GM18511 (cell line): ENCODE results near the gene CACNA1A.

Experiments used
- ATAC-seq: cut with Tn5 transposase; IDR thresholded peaks from one replicate; pipeline ENCODE4 v1.9.1; 2021; ENCODE audit warnings: mild to moderate bottlenecking, moderate library complexity; ENCODE audit not compliant: unreplicated experiment

CACNA1A gene

DNA sequence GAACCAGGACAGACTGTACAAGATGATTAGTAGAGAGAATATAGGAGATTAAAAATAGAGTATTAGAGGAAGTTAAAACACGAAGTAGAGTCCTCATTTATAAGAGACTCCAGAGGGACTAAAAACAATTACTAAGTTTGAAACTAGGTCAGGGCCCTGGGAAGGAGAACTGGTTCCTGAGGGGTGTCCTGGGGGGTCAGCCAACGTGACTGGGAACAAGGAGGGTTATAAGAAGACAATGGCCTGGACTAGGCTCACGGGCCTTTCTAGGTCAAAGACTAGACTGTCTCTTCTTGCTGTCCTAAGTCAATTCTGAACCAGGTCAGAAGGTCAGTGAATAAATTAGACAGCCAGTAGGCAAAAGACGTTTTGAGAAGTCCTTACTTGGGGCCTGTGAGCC, 190.8 kb downstream of the CACNA1A start:
- ATAC-seq, result no peak

DNA sequence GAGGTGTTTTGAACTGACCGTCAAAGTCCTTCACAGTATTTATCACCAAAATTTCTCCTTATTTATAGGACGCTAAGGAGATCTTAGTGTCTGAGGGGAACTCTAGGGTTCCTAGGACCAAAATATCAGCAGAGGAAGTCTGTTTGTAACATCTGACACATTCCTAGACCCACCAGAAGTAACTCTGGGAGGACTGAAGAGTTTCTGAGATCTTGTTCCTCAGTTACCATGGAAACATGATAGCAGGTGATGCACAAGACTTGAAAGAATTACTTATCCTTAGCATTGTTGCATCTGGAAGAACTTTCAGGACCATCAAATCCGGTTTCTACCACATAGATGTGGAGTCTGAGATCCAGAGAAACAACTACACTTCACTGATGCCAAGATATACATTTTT, 191.5 kb downstream of the CACNA1A start:
- no peak for ATAC-seq

DNA sequence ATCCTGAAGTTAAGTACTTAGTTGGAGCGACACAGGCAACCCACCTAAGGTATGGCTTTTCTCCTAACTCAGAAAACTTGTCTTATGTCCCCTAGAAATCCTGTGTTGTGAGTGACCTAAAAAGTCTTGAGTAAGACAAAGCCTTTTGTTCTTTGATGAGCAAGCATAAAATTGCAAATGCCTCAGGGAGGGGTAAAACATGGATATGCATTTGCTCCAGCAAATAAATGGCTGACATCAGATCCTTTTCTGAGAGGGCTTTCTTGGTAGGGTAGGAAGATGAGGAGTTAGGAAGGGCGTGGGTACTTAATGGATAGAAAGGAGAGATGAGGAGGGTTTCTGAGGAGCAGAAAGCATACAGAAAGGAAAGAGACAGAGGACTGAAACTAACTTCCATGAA, 192.4 kb downstream of the CACNA1A start:
- ATAC-seq, result no peak

DNA sequence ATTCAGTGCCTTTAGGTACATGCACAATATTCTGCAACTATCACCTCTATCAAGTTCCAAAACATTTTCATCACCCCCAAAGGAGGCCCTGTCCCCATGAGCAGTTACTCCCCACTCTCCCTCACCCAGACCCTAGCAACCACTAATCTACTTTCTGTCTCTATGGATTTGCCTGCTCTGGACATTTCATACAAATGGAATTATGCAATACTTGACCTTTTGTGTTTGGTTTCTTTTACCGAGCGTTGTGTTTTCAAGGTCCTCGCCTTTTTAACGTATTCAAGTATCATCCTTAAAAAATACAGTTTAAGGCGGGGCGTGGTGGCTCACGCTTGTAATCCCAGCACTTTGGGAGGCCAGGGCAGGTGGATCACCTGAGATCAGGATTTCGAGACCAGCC, 196.4 kb downstream of the CACNA1A start:
- ATAC-seq, result no peak

DNA sequence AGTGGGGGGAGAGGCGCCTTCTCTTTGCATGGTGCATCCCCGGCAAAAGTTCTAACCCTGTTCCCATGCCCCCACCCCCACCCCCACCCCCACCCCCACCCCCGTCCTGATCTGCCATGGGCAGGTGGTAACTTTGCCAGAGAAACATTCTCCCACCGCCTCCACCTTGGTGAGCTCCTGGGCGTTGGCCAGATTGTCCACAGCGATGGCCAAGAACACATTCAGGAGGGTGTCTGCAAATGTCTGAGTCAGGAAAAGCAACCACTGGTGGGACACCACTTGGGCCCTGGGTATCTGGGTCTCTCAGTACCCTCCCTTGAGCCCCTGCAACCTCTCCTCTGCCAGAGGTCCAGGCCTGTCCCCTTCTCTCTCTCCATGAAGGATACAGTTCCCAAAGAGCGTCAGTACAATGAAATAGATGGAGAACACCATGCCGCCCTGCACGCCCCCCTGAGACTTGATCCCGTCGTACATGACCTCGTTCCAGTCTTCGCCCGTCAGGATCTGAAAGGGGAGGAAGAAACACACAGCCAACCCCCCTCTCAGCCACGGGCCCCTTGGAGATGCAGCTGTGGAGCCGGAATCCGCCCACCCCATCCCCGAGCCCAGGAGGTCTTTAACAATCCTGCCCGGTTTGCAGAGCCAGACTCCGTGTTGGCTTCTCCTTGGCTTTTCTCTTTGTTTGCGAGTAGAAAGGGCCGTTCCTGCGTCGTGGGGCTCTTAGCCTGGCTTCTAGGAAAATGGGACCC, 202.7 kb downstream of the CACNA1A start:
- no peak for ATAC-seq

DNA sequence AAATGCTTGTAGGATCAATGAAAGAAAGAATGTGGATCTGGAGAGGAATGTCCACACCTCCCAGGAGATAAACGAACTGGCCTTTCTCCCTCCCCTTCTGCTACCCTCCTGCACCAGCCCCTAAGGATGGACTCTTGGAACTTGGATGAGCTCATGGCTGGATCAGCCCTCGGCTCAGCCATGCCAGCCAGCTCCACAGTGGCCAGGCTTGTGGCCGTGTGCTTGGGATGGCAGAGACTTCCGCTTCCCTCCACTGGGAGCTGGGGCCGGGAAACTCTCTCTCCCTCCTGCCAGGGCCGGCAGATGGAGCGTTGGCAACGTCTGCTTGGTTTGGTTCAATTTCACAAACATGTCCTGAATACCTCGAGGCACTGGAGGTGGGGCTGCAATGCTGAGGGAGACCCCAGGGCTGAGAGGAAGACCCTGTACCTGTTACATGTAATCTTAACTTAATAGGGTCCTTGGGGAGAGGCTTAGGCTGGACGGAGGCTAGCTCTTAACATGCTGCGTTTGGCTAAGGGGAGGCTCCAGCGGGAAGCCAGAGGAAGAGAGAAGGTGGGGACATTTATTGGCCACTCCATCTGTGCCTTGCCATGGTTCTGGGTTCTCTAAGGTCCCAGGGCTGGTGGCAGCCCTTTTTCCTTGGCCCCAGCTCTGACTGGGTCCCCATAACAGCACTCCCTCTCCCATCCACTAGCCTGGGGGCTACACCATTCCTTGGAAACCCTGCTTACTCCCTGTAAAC, 203.6 kb downstream of the CACNA1A start:
- ATAC-seq, result no peak

DNA sequence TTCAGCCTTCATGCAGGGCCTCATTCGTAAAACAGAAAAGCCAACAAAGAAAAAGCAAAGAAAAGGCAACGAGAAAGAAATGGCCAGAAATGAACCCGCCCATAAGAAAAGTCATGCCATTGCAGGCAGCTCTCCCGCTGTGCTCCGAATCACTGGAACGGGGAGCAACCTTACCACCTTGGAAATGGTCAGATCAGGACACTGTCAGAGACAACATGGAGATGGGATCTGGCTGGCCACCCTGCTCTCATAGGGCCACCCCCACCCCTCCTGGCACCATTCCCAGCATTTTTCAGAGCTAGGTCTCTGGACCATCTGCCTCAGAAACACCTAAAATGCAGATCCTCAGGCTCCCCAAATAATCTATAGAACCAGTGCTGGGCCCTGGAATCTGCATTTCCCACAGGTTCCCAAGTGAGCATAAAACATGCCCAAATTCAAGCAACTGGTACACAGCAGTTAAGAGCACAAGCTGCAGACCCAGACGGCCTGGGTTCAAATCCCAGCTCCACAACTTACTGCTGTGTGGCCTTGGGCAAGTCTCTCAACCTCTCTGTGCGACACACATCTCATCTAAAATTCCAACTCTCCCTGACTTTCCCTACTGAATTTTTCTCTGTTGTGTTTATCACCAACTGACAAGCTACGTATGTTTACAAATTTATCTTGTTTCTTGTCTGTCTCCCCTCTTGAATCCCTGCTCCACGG, 204.5 kb downstream of the CACNA1A start:
- no peak for ATAC-seq

DNA sequence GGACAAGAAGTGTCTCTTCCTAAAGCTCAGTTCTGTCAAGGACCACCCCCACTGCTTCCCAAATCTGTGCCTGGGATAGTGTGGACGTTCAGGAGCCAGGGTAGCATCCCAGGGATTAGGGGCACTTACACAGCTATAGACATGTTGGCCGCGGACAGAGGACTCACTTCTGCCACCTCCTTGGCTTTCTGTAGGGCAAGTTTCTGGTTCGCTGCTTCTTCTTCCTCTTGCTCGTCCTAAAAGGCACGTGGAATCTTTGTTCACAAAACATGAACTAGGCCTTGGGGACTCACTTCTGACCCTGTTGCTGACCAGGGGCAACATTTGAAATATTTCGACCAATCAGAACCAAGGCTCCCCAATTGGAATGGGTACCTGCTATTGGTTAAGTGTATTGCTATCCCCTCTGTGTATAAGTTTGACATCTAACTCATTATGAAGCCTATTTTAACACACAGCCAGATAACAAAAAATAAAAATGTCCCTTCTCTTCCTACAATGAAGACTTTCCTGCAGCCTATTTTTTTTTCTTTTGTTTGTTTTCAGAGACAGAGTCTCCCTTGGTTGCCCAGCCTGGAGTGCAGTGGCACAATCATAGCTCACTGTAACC, 205.8 kb downstream of the CACNA1A start:
- ATAC-seq, result no peak

DNA sequence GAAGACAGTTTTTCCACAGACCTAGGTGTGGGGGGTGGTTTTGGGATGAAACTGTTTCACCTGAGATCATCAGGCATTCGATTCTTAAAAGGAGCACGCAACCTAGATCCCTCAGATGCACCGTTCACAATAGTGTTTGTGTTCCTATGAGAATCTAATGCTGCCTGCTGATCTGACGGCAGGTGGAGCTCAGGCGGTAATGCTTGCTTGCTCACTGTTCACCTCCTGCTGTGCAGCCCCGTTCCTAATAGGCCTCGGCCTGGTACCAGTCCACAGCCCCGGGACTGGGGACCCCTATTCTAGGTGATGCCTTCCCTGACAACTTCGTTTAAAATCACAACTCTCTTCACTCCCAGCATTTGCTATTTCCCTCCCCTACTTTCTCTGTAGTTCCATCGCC, 206.4 kb downstream of the CACNA1A start:
- no peak for ATAC-seq

DNA sequence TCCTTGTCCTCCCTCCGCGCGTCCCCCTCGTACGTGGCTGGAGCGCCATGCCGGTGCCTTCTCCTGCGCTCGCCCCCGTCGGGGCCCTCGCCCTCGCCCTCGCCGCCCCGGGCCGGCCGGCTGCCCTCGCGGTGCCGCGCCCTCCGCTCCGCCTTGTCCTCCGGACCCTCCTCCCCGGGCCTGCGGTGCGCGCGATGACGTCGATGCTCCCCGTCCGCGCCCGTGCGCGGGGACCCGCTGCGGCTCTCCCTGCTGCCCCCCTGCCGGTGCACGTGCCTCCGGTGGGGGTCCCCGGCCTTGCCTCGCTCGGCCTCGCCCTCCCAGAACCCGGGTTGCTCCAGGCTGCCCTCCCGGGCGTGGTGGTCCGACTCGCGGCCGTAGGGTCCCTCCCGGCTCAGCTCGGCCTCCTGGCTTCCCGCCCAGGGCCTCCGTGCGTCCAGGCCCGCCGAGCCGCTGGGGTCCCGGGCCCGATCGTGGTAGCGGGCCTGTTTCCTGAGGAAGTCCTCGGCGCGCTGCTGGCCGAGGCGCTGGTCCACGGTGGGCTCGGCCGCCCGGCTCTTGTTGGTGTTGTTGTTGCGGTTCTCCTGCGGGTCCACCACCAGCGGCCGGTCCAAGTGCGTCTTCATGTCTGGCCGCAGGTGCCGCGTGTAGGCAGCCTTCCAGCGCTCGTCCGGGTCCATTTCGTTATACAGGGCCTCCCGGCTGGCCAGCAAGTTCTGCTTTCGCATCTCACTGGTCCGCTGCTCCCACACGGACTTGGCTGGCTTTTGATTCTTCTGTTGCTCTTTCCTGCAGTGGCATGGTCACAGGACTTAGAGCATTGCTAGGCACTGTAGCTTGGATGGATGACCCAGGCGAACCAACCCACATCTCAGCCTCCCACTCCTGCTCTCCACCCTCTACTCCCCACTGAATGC, 207.5 kb downstream of the CACNA1A start:
- ATAC-seq, result no peak

DNA sequence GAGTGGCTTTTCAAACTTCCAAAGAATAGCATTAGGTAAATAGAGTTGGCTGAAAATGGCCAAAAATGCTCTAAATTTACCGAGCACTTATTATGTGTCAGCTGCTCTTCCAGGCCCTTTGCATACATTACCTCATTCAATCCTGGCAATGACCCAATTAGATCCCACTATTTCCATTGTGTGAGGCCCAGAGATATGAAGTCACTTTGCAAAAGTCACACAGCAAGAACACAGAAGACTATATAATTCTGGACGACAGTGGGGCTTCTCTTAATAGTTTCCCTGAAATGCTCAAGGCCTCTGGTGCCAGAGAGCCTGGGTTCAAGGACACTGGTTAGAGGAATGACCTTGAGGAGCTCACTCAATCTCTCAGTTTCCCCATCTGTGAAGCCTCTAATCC, 209.3 kb downstream of the CACNA1A start:
- ATAC-seq, result no peak

DNA sequence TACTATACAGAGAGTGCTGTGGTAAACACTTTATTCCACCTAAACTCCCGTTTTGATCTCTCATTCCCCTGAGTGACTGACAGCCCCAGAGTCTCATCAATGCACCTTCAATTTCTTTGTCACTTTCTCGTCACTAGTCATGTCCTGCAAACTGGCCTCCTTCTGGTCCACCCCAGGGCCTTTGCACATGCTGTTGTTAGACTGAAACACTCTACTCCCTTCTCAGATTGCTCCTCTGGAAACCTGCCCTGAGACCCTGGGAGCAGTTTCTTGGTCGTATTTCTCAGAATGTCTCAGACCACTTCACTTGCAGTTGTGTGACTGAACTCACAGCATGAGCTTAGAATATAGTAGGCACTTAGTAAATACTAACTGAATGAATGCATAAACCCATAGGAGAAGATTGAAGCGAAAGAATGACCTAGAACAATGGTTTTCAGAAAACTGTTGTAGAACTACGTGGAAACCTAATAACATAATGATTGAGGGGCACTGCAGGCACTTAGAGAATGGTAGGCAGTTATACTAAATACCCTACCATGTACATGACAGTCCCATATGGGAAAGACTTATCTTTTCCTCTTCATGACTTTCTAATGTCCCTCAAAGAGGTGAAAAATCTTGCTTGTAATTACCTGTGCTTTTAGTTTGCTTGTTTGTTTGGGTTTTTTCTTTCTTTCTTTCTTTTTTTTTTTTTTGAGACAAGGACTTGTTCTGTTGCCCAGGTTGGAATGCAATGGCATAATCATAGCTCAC, 211.3 kb downstream of the CACNA1A start:
- ATAC-seq, result no peak

DNA sequence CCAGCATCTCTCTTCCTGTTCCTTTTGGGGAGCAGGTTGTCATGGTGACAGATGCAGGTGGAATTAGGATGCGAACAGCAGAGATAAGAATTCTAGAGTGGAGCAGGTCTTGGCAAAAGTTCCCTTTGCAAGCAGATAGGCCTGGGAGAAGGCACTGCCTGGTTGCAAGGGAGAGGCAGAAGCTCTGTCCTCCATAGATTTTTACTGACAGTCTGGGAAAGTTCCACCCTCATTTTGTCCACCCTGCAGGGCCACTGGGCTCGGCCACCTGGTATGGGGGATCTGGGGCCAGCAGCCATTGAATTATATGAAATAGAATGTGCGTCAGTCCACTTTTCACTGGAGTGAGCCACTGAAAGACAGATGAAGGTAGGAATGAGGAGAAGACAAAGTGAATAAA, 214.4 kb downstream of the CACNA1A start:
- ATAC-seq, result no peak

DNA sequence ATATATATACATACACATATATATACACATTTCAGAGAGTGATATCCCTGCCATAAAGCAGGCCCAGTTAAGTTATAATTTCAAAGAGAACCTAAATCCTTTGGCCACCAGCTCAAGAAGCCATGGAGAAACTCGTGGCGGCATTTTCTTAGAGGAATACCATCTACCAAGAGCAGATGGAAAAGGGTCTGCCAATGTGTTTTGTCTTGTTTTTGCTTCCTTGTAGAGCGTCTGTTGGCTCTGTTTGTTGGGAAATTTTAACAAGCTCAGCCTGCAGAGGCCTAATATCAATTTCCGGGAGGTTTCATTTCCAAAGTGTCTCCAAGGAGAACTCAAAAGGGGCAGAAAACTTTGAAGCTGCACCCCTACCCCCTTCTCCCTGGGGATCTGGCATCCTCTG, 215.5 kb downstream of the CACNA1A start:
- no peak for ATAC-seq

DNA sequence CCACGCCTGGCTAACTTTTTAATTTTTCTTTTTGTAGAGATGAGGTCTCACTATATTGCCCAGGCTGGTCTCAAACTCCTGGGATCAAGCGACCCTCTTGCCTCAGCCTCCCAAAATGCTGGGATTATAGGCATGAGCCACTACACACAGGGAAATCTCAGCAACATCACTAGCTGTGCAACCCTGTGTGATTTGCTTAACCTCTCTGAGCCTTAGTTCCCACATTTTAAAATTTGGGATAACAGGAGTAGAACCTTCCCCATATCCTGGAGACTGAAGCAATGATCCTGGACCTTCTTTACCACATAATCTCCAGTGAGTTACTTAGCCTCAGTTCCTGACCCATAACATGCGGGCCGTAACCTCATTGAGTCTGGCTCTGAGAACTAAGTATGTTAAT, 217.0 kb downstream of the CACNA1A start:
- ATAC-seq, result no peak

DNA sequence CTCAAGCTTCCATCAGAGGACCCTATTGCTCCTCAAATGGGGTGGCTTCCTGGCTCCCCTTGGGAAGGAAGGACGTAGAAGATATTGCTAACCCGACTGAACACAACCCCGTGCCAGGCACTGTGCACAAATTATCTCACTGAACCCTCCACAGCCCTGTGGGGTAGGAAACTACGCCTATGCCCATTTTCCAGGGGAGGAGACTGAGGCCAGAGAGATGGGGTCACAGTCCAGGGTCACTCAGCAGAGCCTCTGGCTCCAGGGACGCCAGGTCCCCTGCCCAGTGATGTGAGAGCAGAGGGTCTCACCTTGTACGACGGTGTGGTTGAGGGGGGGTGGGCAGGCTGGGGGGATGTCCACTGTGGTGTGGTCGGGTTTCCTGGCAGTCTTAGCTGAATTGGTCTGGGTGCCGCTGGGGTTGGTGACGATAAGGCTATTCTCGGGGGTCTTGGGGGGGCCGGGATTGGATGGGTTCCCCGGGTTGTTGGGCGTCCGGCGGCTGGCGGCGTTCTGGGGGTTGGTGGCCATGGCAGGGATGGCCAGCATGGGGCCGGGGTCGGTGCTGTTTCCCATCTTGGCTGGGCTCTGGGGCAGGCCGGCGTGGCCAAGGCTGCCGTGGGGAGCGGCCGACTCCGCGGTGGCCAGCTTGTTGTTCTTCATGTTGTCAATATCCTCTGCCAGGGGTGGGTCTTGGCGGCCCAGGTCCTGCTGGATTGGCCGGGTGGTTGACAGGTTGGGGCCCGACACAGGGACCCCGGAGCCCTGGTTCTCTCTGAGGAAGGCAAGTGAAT, 219.9 kb downstream of the CACNA1A start:
- ATAC-seq, result no peak

DNA sequence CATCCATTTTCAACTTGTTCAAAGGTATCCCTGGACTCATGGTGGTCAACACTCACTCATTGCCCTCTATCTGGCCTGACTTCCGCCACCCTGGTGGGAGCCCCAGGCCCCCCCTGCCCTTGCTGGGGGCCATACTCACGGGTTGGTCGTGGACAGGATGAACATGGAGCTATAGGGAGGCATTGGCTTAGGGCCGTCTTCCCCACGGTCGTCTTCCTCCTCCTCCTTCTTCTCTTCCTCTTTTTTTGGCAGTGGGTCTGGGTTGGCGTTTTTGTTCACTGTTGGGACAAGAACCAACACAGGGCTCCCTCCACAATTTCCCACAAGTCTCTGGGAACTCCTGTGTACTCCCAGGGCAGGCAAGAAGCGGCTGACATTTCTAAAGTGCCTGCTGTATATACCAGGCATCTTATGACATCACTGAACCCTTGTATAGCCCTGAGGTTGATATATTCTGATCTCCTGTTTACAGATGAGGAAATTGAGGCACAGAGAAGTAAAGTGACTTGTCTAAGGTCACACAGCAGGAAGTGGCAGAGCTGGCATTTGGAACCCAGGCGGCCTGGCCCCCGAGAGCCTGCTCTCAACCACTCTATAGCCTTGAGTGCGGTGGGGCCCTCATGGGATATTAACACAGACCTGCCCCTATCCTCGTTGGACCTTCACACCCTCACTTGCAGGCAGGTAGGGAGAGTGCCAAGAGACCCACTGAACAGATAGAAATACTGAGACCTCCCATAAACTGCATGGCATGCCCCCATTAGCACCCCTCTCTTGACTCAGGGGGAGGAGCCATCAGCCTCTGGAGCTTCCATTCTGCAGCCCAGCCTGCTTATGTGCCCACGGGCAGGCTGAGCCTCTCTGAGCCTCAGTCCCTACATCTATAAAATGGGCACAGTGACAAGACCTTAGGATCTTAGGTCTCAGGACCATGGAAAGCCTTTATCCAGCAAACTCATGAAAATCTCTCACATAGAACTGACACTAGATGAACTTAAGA, 221.1 kb downstream of the CACNA1A start:
- ATAC-seq, result no peak

DNA sequence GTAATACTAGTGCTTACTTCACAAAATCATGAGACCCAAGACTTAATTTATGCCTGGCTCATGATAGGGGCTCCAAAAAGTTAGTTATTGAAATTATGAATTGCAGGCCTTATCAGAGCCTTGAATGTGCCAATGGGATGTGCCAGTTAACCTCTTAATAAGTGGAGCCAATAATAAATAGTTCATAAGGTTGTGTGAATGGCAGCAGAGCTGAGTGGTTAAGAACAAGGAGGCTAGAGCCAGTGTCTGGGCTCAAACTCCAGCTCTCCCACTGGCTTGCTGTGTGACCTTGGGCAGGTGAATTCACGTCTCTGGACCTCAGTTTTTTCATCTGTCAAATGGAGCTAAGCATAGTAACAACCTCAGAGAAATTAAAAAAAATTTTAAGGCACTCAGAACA, 222.4 kb downstream of the CACNA1A start:
- ATAC-seq, result no peak
